Mononuclear cell (primary cell): ENCODE data around the gene ANP32E. TPM values are rescaled to one million over a fixed set of nuclear protein-coding genes. Genes with fewer than 3 reads are reported as not detected.
"Not testable (repeated sequence)": the region's sequence is repeated elsewhere in the genome, so short reads cannot be mapped to it uniquely, and the experiment has no call there.

Source experiments
- H3K27me3 ChIP-seq: 2 replicates; pipeline ENCODE4 v1.6.0; 2011; ENCODE audit warnings: low read length, control low read depth; ENCODE audit not compliant: insufficient read depth
- H3K4me1 ChIP-seq: 2 replicates; pipeline ENCODE4 v1.5.1; 2011; ENCODE audit warnings: mild to moderate bottlenecking, low read length, control low read depth; ENCODE audit not compliant: insufficient read depth
- H3K4me3 ChIP-seq: 2 replicates; pipeline ENCODE4 v1.5.1; 2011; ENCODE audit warnings: mild to moderate bottlenecking, low read length, moderate library complexity
- H3K9me3 ChIP-seq: 2 replicates; pipeline ENCODE4 v1.5.1; 2011; ENCODE audit warnings: low read depth, mild to moderate bottlenecking, control low read depth, low read length
- total RNA-seq: library from RNA; depleted of rRNA; stranded (reverse); fragments of >200 nt; gene quantifications from one replicate; pipeline ENCODE4 v1.2.3, GENCODE V29; 2012

Gene ANP32E
- total RNA-seq, 1 donor, result 38.8 TPM

DNA sequence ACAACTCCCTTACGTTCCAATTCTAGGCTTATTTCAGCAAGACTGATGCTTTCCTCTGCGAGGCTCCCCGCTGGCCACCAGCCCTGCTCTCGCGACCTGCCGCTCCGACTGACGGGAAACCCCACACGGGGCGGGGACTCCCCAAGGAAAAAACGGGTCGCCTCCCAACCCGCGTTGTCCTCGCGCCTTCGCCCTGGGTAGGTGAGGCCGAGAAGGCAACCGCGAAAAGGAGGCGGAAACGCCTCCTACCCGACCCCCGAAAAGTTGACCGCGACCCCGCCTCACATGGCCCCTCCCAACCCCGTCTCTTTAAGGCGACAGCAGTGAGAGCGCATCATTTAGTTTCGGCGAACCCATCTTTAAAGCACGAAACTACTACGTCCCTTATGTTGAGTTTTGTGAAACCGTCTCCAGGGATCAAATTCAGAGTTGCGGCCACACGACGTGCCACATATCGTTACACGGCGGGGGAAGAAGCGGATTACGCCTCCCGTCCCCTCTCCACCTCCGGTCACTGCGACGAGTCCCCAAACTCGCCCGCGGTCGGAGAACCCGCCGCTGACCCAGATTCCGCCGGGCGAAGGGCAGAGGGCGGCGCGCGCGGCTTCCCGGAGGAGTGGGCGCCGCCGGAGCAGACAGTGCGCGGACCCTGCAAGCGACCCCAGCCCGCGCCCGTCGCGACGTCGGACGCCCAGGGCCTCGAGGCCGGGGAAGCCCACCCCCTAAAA lies 1.2 kb downstream of the ANP32E start:
- Histone ChIP-seq H3K27me3 (no peaks in the 10 kb centered on the region), H3K4me3 (peak overlapping the region; percentile 97), H3K4me1 (peaks cover 25% of the 10 kb centered on the region), H3K9me3 (no peaks in the 10 kb centered on the region)

DNA sequence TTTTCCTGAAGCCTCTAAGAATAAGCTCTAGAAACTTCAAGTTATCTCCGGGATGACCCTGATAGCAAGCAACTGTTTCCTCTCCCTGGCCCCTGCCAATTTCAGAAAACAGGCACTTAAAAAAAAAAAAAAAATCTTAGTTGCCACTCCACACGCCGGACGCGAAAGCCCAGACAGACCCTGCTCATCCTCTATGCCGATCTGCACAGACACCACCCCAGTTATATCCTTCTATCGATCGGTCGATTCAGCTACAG lies 1.7 kb downstream of the ANP32E start:
- Histone ChIP-seq H3K4me1 (peaks cover 25% of the 10 kb centered on the region), H3K27me3 (no peaks in the 10 kb centered on the region), H3K4me3 (peak overlapping the region; percentile 97), H3K9me3 (no peaks in the 10 kb centered on the region)

DNA sequence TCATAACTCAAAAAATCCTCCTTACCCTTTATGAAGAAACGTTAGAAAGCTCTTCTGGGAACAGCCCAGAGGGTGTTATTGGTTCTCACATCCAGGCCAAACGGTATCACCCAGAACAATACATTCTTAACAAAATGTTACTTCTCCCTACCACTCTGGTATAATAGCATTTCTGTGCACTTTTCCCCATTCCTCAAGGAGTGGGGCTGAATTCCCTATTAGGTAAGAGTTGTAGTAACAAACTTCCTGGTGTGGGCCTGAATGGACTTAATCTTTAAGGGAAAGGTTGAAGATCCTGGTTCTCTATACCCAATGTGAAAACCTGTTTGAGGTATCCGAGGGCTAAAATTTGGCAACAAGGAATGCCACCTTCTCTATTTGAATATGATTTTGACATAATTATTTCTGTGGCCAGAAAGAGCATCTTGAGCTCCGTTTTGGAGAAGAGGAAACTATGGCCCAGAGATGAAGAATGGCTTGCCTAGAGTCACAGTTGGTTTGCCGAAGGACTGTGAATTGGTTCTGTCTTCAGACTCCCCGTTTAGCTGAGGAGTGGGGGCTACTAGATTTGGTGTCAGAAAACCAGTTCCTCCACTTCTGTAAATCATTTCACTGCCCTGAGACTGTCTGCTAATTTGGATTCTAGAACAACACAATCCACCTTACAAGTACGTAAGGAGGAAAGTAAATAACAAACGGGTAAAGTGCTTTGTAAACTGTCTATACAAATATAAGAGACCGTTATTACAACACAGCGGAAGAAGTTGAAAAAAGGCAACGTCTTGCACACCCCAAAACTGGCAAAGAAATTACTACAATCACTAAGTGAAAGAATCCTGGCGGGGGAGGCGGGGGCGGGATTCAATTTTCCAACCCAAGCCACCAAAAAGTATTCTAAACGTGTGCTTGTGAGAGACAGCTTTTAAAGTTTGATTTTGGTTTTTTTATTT lies 2.3 kb downstream of the ANP32E start:
- H3K9me3 ChIP-seq, result no peaks in the 10 kb centered on the region
- H3K27me3 ChIP-seq, result no peaks in the 10 kb centered on the region
- peaks cover 25% of the 10 kb centered on the region for H3K4me1 ChIP-seq
- H3K4me3 ChIP-seq, result peak overlapping the region; percentile 97

DNA sequence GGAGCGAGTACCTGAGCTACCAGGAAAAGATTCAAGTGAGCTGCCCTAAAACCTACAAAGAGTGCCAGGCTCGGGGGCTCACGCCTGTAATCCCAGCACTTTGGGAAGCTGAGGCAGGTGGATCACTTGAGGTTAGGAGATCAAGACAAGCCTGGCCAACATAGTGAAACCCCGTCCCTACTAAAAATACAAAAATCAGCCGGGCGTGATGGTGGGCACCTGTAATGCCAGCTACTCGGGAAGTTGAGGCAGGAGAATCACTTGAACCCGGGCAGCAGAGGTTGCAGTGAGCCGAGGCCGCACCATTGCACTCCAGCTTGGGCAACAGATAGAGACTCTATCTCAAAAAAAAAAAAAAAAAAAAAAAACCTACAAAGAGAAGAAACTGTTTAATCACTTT lies 3.0 kb downstream of the ANP32E start:
- H3K4me1 ChIP-seq, result peaks cover 25% of the 10 kb centered on the region
- H3K9me3 ChIP-seq, H3K4me3 ChIP-seq, H3K27me3 ChIP-seq: not testable (repeated sequence)

DNA sequence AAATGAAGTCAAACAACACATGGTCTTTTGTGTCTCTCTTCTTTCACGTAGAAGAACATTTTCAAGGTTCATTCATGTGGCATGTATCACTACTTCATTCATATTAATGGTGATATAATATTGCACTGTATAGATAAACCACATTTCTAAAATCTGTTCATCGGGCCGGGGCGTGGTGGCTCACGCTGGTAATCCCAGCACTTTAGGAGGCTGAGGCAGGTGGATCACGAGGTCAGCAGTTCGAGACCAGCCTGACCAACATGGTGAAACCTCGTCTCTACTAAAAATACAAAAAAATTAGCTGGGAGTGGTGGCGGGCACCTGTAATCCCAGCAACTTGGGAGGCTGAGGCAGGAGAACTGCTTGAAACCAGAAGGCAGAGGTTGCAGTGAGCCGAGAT lies 7.7 kb downstream of the ANP32E start:
- not testable (repeated sequence) for H3K9me3 ChIP-seq, H3K27me3 ChIP-seq, H3K4me3 ChIP-seq
- peaks cover 12% of the 10 kb centered on the region for H3K4me1 ChIP-seq

DNA sequence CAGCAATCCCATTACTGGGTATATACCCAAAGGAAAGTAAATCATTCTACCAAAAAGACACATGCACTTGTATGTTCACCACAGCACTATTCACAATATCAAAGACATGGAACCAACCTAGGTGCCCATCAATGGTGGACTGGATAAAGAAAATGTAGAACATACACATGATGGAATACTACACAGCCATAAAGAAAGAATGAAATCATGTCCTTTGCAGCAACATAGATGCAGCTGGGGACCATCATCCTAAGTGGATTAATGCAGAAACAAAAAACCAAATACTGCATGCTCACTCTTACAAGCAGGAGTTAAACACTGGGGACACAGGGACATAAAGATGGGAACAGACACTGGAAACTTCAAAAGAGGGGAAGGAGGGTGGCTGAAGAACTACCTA lies 8.7 kb downstream of the ANP32E start:
- Histone ChIP-seq H3K9me3 (no peaks in the 10 kb centered on the region), H3K27me3 (no peaks in the 10 kb centered on the region), H3K4me1 (peaks cover 3% of the 10 kb centered on the region), H3K4me3 (no peak overlapping the region)

DNA sequence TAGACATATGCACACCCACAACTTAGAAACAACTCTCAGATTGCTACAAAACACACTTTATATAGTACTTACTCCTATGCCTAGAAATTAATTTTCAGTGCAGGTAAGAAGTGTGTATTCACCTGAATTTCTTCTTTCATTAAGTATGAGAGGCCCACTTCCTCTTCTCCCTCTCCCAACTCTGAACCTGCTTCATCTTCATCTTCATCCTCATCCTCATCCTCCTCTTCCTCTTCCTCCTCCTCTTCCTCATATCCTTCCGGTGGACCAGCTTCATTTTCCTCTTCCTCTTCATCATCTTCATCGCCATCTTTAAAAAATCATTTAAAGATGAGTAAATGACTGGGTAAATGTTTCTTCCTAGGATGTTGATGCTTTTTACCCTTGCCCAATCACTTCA lies 9.4 kb downstream of the ANP32E start:
- Histone ChIP-seq H3K4me1 (peaks cover 3% of the 10 kb centered on the region), H3K4me3 (no peak overlapping the region), H3K27me3 (no peaks in the 10 kb centered on the region), H3K9me3 (no peaks in the 10 kb centered on the region)

DNA sequence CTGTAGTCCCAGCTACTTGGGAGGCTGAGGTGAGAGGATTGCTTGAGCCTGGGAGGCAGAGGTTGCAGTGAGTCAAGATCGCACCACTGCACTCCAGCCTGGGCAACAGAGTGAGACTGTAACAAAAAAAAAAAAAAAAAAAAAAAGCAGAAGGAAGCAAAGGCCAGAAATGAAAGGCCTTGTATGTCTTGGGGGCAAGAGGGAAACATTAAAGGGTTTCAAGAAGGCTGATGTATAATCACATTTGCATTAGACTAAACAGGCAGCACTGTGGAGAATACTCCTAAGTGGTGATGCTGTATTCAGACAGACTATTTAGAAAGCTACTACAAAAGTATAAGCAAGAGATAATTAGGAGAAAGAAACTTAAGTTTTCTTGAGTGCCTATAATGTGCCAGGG lies 10.4 kb downstream of the ANP32E start:
- Histone ChIP-seq H3K27me3 (no peaks in the 10 kb centered on the region), H3K9me3 (no peaks in the 10 kb centered on the region), H3K4me3 (no peak overlapping the region), H3K4me1 (peaks cover 3% of the 10 kb centered on the region)

DNA sequence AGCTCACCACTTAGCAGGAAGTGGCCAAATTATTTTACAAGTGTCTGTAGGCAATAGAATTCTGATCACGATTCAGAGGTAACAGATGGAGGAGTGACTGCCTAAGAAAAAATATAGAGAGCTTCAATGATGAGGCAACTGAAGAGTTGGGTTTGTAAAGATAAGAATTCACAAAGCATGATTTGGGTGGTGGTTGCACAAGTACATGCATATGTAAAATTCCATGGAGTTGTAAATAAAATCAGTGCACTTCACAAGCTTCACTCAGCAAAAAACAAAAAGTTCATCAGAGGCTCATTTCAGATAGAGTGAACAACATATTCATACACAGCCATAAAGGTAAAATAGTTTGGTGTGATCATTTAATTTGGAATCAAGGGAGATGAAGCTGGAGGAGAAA lies 10.9 kb downstream of the ANP32E start:
- Histone ChIP-seq H3K27me3 (no peaks in the 10 kb centered on the region), H3K4me3 (no peak overlapping the region), H3K9me3 (no peaks in the 10 kb centered on the region), H3K4me1 (peaks cover 3% of the 10 kb centered on the region)

DNA sequence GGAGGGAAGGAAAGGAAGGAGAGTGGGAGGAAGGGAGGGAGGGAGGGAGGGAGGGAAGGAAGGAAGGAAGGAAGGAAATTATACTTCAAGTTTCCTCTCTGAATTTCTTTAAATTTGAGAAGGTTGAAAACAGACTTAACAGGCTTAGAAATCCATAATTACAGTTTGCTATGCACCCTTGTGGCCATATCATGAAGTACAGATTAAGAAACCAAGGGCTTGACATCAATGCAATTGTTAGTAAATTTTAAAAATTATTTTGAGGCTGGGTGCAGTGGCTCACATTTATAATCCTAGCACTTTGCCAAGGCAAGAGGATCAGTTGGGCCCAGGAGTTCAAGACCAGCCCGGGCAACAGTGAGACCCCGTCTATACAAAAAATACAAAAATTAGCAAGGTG lies 14.4 kb downstream of the ANP32E start:
- Histone ChIP-seq H3K9me3 (no peaks in the 10 kb centered on the region), H3K4me1 (peaks cover 3% of the 10 kb centered on the region), H3K4me3 (no peak overlapping the region), H3K27me3 (no peaks in the 10 kb centered on the region)

DNA sequence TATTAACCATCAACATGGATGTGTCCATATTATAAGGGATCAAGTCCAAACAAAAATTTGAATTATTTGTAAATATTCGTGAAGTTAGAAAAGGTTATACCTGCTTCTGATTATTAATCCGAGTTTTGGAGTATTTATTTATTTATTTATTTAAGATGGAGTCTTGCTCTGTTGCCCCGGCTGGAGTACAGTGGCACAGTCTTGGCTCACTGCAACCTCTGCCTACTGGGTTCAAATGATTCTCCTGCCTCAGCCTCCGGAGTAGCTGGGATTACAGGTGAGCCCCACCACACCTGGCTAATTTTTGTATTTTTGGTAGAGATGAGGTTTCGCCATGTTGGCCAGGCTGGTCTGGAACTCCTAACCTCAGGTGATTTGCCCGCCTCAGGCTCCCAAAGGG lies 20.1 kb downstream of the ANP32E start:
- peaks cover 13% of the 10 kb centered on the region for H3K4me1 ChIP-seq
- not testable (repeated sequence) for H3K4me3 ChIP-seq, H3K9me3 ChIP-seq, H3K27me3 ChIP-seq

DNA sequence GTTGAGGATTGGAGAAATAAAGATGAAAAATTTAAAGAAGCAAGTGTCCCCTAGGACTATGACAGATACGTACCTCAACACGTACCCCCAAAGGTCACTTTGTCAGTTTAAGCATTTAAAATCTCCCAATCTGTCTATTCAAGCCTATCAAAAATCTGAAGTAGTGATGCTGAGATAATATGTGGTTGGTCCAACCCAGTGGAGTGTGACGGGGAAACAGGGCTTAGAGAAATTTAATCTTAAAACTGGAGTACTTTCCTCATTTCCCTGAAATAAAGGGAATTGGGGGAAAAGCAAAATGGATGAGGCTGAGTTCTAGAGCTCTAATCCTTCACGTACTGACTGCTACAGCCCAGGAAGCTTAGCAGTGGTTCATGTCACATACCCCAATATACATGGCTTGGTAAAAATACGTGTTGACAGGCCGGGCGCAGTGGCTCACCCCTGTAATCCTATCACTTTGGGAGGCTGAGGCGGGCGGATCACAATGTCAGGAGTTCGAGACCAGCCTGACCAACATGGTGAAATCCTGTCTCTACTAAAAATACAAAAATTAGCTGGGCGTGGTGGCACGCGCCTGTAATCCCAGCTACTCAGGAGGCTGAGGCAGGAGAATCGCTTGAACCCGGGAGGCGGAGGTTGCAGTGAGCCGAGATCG lies 21.7 kb downstream of the ANP32E start:
- Histone ChIP-seq H3K4me3 (peak overlapping the region; percentile 50), H3K4me1 (peaks cover 13% of the 10 kb centered on the region)
- not testable (repeated sequence) for H3K27me3 ChIP-seq, H3K9me3 ChIP-seq

DNA sequence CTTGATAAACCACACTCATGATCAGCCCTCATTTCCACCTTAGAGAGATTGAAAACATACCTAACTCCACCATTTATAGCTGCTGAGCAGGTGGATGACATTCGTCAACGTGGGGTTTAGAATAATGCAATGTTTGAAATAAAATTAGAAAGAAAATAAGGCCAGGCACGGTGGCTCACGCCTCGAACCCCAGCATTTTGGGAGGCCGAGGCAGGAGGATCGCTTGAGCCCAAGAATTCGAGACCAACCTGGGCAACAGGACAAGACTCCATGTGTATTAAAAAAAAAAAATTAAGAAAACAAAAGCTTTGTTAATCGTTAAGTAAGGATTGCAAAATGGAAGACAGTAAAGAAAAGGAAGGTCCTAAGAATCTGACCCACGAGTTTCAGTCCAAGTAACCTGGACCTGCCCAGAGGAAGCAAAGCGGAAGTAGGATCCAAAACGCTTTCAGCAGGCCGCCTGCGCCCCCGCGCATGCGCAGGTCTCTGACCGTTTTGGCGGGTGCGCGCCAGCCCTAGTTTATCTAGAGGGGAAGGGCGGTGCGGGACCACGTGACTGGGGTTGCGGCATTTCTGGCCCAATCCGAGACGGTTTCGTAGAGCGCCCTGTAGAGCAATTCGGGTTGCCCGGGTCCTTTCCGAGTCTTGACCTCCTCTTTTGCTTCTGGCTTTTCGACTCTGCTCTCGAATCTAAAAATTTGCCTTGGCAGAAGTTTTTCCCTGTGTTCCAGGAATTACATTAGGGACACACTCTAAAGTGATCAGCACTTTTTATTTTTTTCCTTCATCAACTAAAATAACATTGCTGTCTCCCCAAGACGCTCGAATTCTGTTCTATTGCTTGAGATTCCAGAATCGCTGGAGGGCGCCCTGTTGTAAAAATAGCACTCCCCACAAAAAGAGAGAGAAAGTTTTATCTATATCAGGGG lies 22.5 kb downstream of the ANP32E start:
- peak overlapping the region; percentile 50 for H3K4me3 ChIP-seq
- peaks cover 13% of the 10 kb centered on the region for H3K4me1 ChIP-seq
- H3K9me3 ChIP-seq, result no peaks in the 10 kb centered on the region
- no peaks in the 10 kb centered on the region for H3K27me3 ChIP-seq

DNA sequence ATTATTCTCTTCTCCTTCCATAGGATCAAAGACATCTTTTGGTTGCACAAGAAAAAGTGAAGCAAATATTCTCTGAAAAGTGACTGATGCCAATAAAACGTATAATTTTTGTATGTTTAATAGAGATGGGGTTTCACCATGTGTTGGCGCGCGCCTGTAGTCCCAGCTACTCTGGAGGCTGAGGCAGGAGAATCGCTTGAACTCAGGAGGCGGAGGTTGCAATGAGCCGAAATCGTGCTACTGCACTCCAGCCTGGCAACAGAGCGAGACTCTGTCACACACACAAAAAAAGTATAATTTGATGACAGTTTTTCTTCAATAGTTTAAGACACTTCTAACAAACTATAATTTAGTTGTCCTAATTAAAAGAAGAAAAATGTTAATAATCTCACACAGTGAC lies 23.8 kb downstream of the ANP32E start:
- no peak overlapping the region for H3K4me3 ChIP-seq
- no peaks in the 10 kb centered on the region for H3K27me3 ChIP-seq
- H3K4me1 ChIP-seq, result peaks cover 13% of the 10 kb centered on the region
- H3K9me3 ChIP-seq, result no peaks in the 10 kb centered on the region

DNA sequence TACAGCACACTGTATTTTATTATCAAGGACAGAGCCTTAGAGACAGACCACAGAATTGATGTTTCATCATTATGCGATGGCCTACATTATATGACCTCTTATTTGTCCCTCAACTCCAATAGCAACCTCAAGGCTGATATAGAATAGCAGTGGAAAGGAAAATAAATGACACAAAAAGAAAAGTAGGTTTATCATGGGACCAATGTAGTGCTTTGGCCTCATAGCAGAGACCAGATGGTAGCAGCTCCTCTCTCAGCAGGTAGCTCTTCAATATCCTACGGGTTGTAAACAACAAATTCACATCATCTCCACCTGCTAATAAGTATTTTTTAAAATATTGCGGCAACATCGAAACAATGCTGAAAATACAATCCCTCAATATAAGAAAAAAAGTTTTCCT lies 25.2 kb downstream of the ANP32E start:
- no peak overlapping the region for H3K4me3 ChIP-seq
- no peaks in the 10 kb centered on the region for H3K27me3 ChIP-seq
- H3K9me3 ChIP-seq, result no peaks in the 10 kb centered on the region
- peaks cover 13% of the 10 kb centered on the region for H3K4me1 ChIP-seq
